HL-60/S4 treated with retinoic acid at 250 ng/mL for 4 days and 3 days (cell line): Measurements from ENCODE around the gene FAM110A.
"Not testable (repeated sequence)": the region's sequence is repeated elsewhere in the genome, so short reads cannot be mapped to it uniquely, and the experiment has no call there.

Source experiments
- in situ Hi-C: fragments of 300-500 bp; cut with MboI; formaldehyde crosslinking; loops from 2 replicates; pipeline ENCODE4 v1.7.0; 2022; ENCODE audit warnings: low sequenced_read_pairs

FAM110A gene

DNA sequence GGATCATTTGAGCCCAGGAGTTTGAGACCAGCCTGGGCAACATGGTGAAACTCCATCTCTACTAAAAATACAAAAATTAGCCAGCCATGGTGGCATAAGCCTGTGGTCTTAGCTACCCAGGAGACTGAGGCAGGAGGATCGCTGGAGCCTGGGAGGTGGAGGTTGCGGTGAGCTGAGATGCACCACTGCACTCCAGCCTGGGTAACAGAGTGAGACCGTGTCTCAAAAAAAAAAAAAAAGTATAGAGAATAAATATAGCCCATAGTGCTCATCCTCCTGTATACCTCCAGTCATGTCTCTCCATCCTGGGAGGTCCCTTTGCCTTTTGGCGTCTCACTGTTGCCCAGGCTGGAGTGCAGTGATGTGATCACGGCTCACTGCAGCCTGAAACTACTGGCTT lies 58.9 kb downstream of the FAM110A start:
- in situ Hi-C loops = not testable (repeated sequence)
